ENCODE results near the gene PRIMA1. TPM values are rescaled to one million over a fixed set of nuclear protein-coding genes. Genes with fewer than 3 reads are reported as not detected.

Gene PRIMA1
- polyA plus RNA-seq, 1 experiment = not detected

- CTCF ChIA-PET = interaction anchor here (0.7 kb wide), 1 partner anchor 94 kb away, joined by 3 read pairs; no protein-coding TSS in a partner anchor
- POLR2A ChIA-PET = no interaction called here
- Histone ChIP-seq H3K36me3 (ENCODE audit: control insufficient read depth, insufficient read depth, low read length) (no peaks in the 10 kb centered on the region), H3K27me3 (ENCODE audit: control insufficient read depth, insufficient read depth, low read length) (no peaks in the 10 kb centered on the region), H3K4me3 (ENCODE audit: low read depth, low read length) (no peak overlapping the region)
- TF ChIP-seq CTCF (IDR thresholded peaks at IDR 0.05; ENCODE audit: insufficient read depth, low read depth, low read length) = no peak
- no peak for DNase-seq (ENCODE audit: low read depth)
Observed at GRCh38 chr14:93753647-93754046, 34.6 kb downstream of the PRIMA1 start.

- H3K27me3 ChIP-seq (ENCODE audit: control insufficient read depth, insufficient read depth, low read length) = no peaks in the 10 kb centered on the region
- ChIA-PET POLR2A (no interaction called here), CTCF (no interaction called here)
- no peak overlapping the region for H3K4me3 ChIP-seq (ENCODE audit: low read depth, low read length)
- no peak for TF ChIP-seq CTCF (IDR thresholded peaks at IDR 0.05; ENCODE audit: insufficient read depth, low read depth, low read length)
- DNase-seq (ENCODE audit: low read depth) = no peak
- H3K36me3 ChIP-seq (ENCODE audit: control insufficient read depth, insufficient read depth, low read length) = no peaks in the 10 kb centered on the region
Observed at GRCh38 chr14:93752980-93753561, 35.2 kb downstream of the PRIMA1 start.

DNA sequence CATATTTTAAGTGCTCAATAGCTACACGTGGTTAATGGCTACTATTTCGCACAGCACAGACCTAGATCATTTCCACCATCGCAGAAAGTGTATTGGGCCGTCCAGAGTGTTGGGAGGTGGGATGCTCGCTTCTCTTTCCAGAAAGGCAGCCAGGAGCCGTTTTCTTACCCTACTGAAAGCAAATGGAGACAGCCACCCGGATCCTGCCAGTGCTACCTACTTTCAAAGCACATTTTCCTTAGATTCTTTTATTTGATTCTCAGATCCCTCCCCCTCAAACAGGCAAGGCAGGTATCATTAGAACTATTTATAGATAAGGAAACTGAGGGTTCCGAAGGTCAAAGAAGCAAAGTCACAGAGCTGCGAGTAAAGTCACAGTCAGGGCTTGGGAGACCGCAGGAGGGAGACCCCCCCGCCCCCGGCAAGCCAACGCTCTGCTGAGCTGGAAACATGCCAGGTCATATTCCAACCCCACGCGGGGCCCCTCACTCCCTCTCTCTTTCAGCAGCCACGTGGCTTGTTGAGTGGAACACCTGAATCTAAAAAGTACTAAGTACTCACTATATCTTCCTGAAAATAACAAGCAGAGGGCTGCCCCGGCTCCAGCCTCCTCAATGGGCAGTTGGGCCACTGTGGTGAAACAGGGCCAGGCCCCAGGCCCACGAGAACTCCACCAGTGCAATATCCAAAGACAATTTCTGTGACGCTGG is 36.2 kb downstream of the PRIMA1 start:
- no peak for TF ChIP-seq CTCF (IDR thresholded peaks at IDR 0.05; ENCODE audit: insufficient read depth, low read depth, low read length)
- Histone ChIP-seq H3K27me3 (ENCODE audit: control insufficient read depth, insufficient read depth, low read length) (no peaks in the 10 kb centered on the region), H3K4me3 (ENCODE audit: low read depth, low read length) (no peak overlapping the region), H3K36me3 (ENCODE audit: control insufficient read depth, insufficient read depth, low read length) (no peaks in the 10 kb centered on the region)
- ChIA-PET CTCF (no interaction called here), POLR2A (no interaction called here)
- no peak for DNase-seq (ENCODE audit: low read depth)

- CTCF ChIA-PET = no interaction called here
Observed at GRCh38 chr14:93749076-93749420, 39.2 kb downstream of the PRIMA1 start.

More at GRCh38 chr14:93749076-93749420, 39.2 kb downstream of the PRIMA1 start:
- POLR2A ChIA-PET = no interaction called here
- Histone ChIP-seq H3K27me3 (ENCODE audit: control insufficient read depth, insufficient read depth, low read length) (no peaks in the 10 kb centered on the region), H3K36me3 (ENCODE audit: control insufficient read depth, insufficient read depth, low read length) (no peaks in the 10 kb centered on the region), H3K4me3 (ENCODE audit: low read depth, low read length) (no peak overlapping the region)
- TF ChIP-seq CTCF (IDR thresholded peaks at IDR 0.05; ENCODE audit: insufficient read depth, low read depth, low read length) = no peak
- DNase-seq (ENCODE audit: low read depth) = no peak
